ENCODE results near the gene FLVCR1.
"Not testable (repeated sequence)": the region's sequence is repeated elsewhere in the genome, so short reads cannot be mapped to it uniquely, and the experiment has no call there.

Gene FLVCR1

GRCh38 chr1:212857992-212858460 lies at the start of gene FLVCR1:
TSS of gene FLVCR1 (plus strand) at chr1:212858275. CDS start at chr1:212858453, 178 bp downstream.
- peak; percentile 53 to 99 (median 95) for DNase-seq

GRCh38 chr1:212814537-212815334 lies 43.3 kb upstream of the FLVCR1 start:
- DNase-seq: peak in 3 of 51 donors; percentile 1 to 33 (median 3)

DNA sequence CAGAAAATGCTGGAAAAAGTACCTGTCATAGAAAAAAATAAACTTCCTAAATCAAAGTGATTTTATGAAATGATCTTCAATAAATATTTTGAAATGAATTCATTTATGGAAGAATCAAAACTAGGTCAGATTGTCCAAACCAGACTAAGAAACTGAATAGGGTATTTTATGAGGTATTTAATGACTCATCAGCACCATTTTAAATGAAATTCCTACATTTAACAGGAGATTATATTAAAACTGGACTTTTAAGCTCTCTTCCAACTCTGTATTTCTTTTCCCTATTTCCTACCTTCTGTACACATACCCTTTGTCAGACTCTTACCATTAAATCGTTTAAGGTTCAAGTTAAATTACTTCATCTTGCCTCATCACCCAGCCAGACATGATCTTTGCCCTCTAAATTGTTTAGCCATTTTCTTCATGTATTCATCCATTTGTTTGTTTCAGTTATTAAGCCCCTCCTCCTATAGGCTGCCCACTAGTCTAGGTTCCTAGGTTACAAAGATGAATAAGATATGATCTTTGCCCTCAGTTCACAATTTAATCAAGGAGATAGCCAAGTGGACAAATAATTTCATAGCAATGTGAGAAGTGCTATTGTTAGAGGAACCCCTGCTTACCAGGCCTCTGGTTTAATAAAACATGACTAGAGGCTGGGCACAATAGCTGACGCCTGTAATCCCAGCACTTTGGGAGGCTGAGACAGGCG lies 41.4 kb upstream of the FLVCR1 start:
- DNase-seq: no peak

- no peak for DNase-seq
Observed at GRCh38 chr1:212819726-212820125, 38.3 kb upstream of the FLVCR1 start.

DNA sequence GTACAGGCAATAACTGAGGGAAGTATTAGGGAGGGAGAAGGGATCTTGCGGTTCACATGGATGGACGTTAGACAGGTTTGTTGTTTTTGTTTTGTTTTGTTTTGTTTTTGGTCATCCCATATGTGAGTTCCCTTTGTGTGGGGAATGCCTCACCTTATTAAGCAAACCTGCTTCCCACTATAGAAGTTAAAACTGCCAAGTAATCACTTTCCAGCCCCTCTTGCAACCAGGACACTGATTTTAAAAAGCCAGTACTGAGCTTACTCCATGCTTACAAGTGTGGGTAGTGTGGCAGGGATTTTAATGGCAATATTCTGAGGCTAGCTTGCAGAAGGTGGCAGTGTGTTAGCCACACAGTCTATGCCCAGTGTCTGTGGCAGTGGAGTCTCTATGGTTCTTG lies 37.1 kb upstream of the FLVCR1 start:
- DNase-seq: no peak

- no peak for DNase-seq
Observed at GRCh38 chr1:212822956-212823355, 35.1 kb upstream of the FLVCR1 start.

DNA sequence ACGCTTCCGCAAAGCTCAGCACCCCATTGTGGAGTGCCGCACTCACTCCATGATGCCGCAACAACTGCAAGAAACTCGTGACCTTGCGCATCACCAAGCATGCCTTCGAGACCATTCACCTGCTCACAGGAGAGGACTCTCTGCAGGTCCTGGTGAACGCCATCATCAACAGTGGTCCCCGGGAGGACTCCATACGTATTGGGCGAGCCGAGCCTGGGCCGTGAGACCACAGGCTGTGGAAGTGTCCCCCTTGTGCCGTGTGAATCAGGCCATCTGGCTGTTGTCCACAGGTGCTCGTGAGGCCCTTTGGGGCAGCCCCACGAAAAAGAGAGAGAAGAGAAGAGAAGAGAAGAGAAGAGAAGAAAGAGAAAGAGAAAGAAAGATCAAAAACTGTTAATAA lies 33.9 kb upstream of the FLVCR1 start:
- DNase-seq: no peak

- no peak for DNase-seq
Observed at GRCh38 chr1:212825798-212826452, 32.1 kb upstream of the FLVCR1 start.

DNA sequence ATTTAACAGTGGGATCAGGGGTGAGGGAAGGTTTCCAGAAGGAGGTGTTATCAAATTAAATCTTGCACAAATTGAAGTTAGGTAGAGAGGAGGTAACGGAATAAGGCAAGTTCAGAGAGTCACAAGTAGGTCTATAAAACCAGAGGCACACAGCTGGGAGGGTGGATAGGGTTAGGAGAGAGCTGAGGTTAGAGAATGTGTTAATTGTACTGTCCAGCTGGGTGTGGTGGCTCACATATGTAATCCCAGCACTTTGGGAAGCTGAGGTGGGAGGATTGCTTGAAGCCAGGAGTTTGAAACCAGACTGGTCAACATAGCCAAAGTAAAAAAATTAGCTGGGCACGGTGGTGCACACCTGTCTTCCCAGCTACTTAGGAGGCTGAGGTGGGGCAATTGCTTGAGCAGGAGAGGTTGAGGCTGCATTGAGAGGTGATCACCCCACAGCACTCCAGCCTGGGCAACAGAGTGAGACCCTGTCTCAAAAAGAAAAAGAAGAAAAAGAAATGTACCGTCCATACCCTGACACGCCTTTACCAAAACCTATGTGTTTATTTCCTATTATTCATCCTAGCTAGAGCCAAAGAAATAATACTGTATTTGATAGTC lies 30.8 kb upstream of the FLVCR1 start:
- DNase-seq: no peak

DNA sequence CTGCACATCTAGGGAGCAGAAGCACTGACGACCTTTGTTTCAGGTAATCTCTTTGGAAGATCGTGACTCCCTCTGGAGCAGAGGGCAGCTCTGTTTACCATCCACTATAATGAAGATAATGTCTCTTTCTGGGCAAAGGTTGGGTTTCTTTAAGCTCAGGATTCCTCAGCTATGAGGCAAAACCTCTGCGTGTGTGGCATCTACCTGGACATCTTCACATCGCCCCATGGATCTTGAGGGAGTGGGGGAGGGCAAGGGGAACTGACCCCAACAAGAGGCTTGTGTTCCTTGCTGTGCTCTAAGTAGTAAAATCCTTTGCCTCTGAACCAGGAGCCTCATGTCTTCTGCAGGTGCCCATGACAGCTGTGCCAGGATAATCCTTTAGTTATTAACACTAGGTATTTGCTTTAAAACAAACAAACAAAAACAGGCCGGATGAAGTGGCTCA lies 30.2 kb upstream of the FLVCR1 start:
- DNase-seq: no peak

DNA sequence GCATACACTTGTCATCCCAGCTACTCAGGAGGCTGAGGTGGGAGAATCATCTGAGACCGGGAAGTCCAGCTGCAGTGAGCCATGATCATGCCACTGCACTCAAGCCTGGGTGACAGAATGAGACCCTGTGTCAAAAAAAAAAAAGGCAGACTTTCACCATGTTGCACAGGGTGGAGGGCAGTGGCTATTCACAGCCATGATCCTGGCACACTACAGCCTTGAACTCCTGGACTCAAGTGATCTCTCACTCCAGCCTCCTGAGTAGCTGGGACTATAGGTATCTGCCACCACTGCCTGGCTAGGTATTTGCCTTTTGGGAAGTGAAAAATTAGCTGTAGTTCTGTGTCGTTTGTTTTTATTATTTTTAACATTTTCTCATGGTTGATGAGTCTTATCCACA lies 29.7 kb upstream of the FLVCR1 start:
- DNase-seq: no peak

GRCh38 chr1:212833211-212834207 lies 24.6 kb upstream of the FLVCR1 start:
- DNase-seq: not testable (repeated sequence)

GRCh38 chr1:212838145-212838544 lies 19.9 kb upstream of the FLVCR1 start:
- DNase-seq: no peak

DNA sequence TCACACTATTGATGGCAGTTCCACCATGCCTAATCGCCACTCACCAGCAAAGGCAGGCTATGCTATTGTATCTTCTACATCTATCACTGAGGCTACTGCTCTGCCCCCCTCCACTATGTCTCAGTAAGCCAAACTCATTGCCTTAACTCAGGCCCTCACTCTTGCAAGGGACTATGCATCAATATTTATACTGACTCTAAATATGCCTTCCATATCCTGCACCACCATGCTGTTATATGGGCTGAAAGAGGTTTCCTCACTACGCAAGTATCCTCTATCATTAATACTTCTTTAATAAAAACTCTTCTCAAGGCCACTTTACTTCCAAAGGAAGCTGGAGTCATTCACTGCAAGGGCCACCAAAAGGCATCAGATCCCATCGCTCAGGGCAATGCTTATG lies 13.6 kb upstream of the FLVCR1 start:
- DNase-seq: not testable (repeated sequence)

- DNase-seq: no peak
Observed at GRCh38 chr1:212847549-212847948, 10.5 kb upstream of the FLVCR1 start, which contains the start of gene SPATA45. TSS of gene SPATA45 (minus strand) at chr1:212847649. CDS start at chr1:212836149, 11,500 bp downstream.

- DNase-seq: no peak
Observed at GRCh38 chr1:212852105-212852688, 5.9 kb upstream of the FLVCR1 start.

- DNase-seq: no peak
Observed at GRCh38 chr1:212853658-212854057, 4.4 kb upstream of the FLVCR1 start.

- no peak for DNase-seq
Observed at GRCh38 chr1:212856755-212857154, 1.3 kb upstream of the FLVCR1 start.

DNA sequence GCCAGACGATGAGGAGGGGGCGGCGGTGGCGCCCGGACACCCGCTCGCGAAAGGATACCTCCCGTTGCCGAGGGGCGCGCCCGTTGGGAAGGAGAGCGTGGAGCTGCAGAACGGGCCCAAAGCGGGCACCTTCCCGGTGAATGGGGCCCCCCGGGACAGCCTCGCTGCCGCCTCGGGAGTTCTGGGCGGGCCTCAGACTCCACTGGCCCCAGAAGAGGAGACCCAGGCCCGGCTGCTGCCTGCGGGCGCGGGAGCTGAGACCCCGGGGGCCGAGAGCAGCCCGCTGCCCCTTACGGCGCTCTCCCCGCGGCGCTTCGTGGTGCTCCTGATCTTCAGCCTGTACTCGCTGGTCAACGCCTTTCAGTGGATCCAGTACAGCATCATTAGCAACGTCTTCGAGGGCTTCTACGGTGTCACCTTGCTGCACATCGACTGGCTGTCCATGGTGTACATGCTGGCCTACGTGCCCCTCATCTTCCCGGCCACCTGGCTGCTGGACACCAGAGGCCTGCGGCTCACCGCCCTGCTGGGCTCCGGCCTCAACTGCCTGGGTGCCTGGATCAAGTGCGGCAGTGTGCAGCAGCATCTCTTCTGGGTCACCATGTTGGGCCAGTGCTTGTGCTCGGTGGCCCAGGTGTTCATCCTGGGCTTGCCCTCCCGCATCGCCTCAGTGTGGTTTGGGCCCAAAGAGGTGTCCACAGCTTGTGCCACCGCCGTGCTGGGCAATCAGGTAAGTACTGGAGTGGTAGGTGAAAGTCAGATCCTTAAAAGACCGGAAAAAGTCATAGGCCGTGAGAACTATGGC lies 588 bp downstream of the FLVCR1 start:
- DNase-seq: peak in 34 of 51 donors; percentile 5 to 78 (median 41)

Measured in hypothalamus (tissue), 51 donors.